NCI-H1930 (cell line): ENCODE results near the gene GPRASP2.
"Not testable (repeated sequence)": the region's sequence is repeated elsewhere in the genome, so short reads cannot be mapped to it uniquely, and the experiment has no call there.

Experiments used
- DNase-seq, 2 experiments: peaks; one replicate each; lab custom pipeline; 2025; lab: John Stamatoyannopoulos, UW

Gene GPRASP2

GRCh38 chrX:102712216-102712966 is at the start of gene GPRASP2:
TSS of gene GPRASP2 (plus strand) at chrX:102712448. CDS start at chrX:102714870, 2,422 bp downstream.
- peak; percentile 27 to 35 for DNase-seq

- not testable (repeated sequence) for DNase-seq
Measured at GRCh38 chrX:102663820-102664219, 48.4 kb upstream of the GPRASP2 start.

GRCh38 chrX:102667034-102667433 is 45.2 kb upstream of the GPRASP2 start:
- not testable (repeated sequence) for DNase-seq

- DNase-seq: no peak
Measured at GRCh38 chrX:102669526-102669925, 42.7 kb upstream of the GPRASP2 start.

GRCh38 chrX:102672856-102673255 is 39.4 kb upstream of the GPRASP2 start:
- no peak for DNase-seq

GRCh38 chrX:102677479-102677878 is 34.8 kb upstream of the GPRASP2 start:
- DNase-seq: not testable (repeated sequence)

- peak; percentile 2 to 33 for DNase-seq
Measured at GRCh38 chrX:102684772-102685520, 27.3 kb upstream of the GPRASP2 start.

- no peak for DNase-seq
Measured at GRCh38 chrX:102694749-102695148, 17.5 kb upstream of the GPRASP2 start.

GRCh38 chrX:102696306-102696705 is 15.9 kb upstream of the GPRASP2 start:
- DNase-seq: no peak

GRCh38 chrX:102697494-102697893 is 14.8 kb upstream of the GPRASP2 start:
- DNase-seq: no peak

- no peak for DNase-seq
Measured at GRCh38 chrX:102708900-102709299, 3.3 kb upstream of the GPRASP2 start.

GRCh38 chrX:102711872-102712215 is 404 bp upstream of the GPRASP2 start:
- no peak for DNase-seq

- DNase-seq: peak; percentile 32 to 42
Measured at GRCh38 chrX:102712981-102713625, 855 bp downstream of the GPRASP2 start.

- DNase-seq: no peak
Measured at GRCh38 chrX:102714994-102715393, 2.7 kb downstream of the GPRASP2 start.

GRCh38 chrX:102715967-102716366 is 3.7 kb downstream of the GPRASP2 start:
- DNase-seq: no peak

GRCh38 chrX:102720237-102721168 is 8.3 kb downstream of the GPRASP2 start, which contains the start of gene GPRASP3:
TSS of gene GPRASP3 (plus strand) at chrX:102720743. CDS start at chrX:102748996, 28,253 bp downstream.
- no peak for DNase-seq

- not testable (repeated sequence) for DNase-seq
Measured at GRCh38 chrX:102721169-102721506, 8.9 kb downstream of the GPRASP2 start.

GRCh38 chrX:102723456-102723855 is 11.2 kb downstream of the GPRASP2 start:
- DNase-seq: no peak

GRCh38 chrX:102727761-102728160 is 15.5 kb downstream of the GPRASP2 start:
- no peak for DNase-seq

GRCh38 chrX:102728646-102729045 is 16.4 kb downstream of the GPRASP2 start:
- DNase-seq: no peak

GRCh38 chrX:102739657-102740056 is 27.4 kb downstream of the GPRASP2 start:
- DNase-seq: no peak

GRCh38 chrX:102744307-102744706 is 32.1 kb downstream of the GPRASP2 start:
- no peak for DNase-seq
